Measurements from ENCODE around the gene HDGFL2.

Gene HDGFL2

GRCh38 chr19:4445963-4446703, 26.0 kb upstream of the HDGFL2 start:
- DNase-seq: no peak

GRCh38 chr19:4446704-4447200, 25.3 kb upstream of the HDGFL2 start:
- no peak for DNase-seq

GRCh38 chr19:4447327-4448146, 24.6 kb upstream of the HDGFL2 start:
- DNase-seq: no peak

GRCh38 chr19:4448147-4448985, 23.7 kb upstream of the HDGFL2 start:
- no peak for DNase-seq

- DNase-seq: no peak
These were observed 23.0 kb upstream of the HDGFL2 start for GRCh38 chr19:4449022-4449638.

- DNase-seq: no peak
These were observed 22.5 kb upstream of the HDGFL2 start for GRCh38 chr19:4449639-4450028.

GRCh38 chr19:4452230-4452990, 19.7 kb upstream of the HDGFL2 start:
- no peak for DNase-seq

GRCh38 chr19:4453232-4454179, 18.6 kb upstream of the HDGFL2 start:
- DNase-seq: no peak

- no peak for DNase-seq
These were observed 17.1 kb upstream of the HDGFL2 start for GRCh38 chr19:4454747-4455718.

GRCh38 chr19:4455719-4456475, 16.2 kb upstream of the HDGFL2 start:
- DNase-seq: no peak

- no peak for DNase-seq
These were observed 15.6 kb upstream of the HDGFL2 start for GRCh38 chr19:4456476-4456842.

- DNase-seq: peak in 2 of 4 experiments; percentile 48 to 54
These were observed 15.0 kb upstream of the HDGFL2 start for GRCh38 chr19:4456843-4457653.

- DNase-seq: peak; percentile 89 to 96 (median 92)
These were observed 14.3 kb upstream of the HDGFL2 start, which contains the start of gene UBXN6 for GRCh38 chr19:4457654-4458395. UBXN6 (minus strand) TSS chr19:4457794; CDS start chr19:4457697, 97 bp downstream.

GRCh38 chr19:4464815-4465581, 7.1 kb upstream of the HDGFL2 start:
- DNase-seq: no peak

- no peak for DNase-seq
These were observed 4.3 kb upstream of the HDGFL2 start for GRCh38 chr19:4467835-4468234.
